DMS79 treated with DMSO at 0.1 percent for 48 hours (cell line): ENCODE data around the gene MINAR2.

Source experiments
- DNase-seq: peaks from one replicate; lab custom pipeline; 2025; lab: John Stamatoyannopoulos, UW

MINAR2 gene, protein sequence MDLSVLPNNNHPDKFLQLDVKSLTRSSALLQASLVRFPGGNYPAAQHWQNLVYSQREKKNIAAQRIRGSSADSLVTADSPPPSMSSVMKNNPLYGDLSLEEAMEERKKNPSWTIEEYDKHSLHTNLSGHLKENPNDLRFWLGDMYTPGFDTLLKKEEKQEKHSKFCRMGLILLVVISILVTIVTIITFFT

DNA sequence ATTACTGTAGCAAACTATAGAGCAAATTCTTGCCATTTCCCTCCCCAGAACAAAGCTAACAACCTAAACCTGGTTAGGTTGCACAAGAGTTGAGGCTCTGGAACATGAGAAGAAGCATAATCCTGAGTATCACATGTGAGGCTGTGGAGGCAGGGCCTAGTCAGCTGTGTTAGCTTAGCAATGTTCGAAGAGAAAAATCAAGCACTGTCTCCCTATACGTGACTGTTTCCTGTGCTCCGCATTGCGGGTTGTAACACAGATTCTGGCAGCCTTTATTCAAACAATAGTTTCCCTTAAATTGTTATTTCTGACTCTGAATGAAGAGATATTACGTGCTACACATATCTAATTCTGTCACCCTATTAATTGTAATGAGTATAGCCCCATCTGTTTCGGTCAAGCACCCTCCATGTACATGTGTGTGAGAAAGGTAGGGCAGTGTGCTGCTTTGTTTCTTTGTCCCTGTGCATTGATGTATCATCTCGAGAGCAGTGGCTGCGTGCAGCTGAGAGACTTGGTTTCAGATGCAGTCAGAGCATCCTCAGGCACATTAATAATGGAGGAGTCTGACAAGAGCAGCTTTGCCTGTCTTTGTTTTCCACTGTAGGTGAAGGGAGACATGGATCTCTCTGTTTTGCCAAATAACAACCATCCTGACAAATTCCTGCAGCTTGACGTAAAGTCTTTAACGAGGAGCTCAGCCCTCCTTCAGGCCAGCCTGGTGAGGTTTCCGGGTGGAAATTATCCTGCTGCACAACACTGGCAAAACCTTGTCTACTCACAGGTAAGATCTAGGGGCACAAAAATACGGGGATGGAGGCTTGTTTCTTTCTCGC lies at the start of gene MINAR2:
MINAR2 (plus strand) TSS at position 523 of the 836 bp plus-strand sequence; CDS start at position 620, 97 bp downstream.
- DNase-seq: no peak

DNA sequence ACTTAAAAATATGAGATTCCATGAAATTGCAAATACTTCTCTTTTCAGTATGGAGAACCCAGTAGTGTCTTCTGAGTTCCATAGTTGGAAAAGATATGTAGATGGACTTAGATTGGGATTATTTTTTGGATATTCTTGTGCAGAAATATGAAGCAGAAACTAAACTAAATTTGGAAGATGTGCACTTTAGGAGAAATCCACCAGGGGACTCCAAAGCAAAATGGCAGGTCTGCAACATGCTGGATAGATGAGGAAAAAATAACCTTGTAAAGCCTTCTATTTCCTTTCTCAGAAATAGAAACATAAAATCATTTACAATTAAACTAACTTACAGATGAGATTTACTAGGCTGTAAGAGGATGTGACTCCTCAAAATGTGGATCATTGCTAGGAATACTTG lies 49.2 kb upstream of the MINAR2 start:
- no peak for DNase-seq

DNA sequence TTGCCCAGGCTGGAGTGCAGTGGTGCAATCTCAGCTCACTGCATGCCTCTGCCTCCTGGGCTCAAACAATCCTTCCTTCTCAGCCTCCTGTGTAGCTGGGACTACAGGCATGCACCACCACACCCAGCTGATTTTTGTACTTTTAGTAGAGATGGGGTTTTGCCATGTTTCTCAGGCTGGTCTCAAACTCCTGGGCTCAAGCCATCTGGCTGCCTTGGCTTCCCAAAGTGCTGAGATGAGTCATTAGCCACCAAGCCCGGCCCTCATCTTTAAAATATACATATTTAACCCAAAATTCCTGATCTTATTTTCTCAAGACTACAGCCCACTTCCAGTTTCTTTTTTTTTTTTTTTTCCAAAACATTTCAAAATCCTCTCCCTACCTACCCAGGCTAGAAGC lies 31.7 kb upstream of the MINAR2 start:
- DNase-seq: no peak

DNA sequence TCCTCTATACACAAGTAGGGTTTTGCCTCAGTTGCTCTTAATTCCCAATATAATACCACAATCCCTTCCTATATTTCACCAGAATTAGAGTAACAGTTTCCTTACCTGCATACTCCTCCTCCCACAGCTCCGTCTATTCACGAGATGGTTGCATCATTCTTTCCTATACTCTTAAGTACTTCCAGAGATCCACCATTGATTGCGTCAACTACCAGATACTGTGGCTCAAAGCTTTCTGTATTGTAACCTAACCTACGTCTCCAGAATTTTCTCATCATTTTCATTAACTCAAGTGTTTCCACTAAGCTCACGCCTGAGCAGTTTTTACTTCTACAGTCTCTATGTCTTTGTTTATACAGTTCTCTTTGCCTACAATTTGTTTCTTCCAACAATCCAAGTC lies 31.2 kb upstream of the MINAR2 start:
- no peak for DNase-seq

DNA sequence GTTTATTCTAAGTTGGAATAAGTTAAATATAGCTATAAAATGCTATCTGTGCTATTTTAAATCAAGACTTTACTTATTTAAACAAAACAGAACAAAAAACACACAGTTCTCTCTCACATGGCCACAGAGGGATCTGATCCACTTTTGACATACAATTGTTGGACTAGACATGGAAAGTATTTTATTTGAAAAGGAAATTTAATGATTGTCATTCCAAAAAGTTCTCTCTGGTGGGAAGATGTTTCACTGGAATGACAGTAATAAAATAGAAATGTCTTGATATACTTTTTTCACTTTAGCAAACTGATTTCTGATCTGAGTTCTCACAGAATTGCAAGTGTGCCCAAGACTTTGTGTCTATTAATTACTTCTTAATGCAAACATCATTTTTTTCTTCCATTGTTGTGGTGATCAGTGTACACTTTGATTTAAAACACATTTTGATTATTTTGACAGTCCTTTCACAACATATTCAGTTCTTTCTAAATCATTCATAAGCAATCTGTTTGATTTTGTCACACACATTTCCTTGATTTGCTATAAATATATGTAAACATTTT lies 30.1 kb upstream of the MINAR2 start:
- no peak for DNase-seq

DNA sequence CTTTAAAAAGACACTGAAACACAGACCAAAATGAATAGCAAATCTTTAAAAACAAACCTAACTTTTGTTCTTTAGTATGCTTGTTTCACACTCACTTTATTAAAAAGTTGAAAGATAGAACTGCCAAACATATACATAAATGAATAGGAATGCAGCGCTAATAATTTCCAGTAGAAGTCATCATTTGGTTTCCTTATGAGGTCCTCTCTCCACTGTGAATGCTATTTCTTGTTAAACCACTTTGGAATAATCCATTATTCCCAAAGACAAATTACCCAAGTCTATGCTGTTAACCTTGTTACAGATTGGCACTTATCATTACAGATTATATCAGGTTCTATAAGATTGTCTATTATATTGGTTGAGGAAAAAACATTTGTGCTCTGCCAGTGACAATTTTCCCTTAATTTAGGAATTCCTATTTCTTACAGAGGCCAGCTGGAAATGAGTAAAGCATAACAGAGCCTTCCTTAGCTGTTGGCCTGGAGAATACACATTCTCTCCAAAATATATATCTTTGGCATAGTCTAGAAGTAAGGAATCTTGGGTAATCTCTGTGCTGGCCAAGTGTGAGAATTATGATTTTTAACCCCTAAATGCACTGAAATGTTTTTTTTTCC lies 29.3 kb upstream of the MINAR2 start:
- DNase-seq: no peak

DNA sequence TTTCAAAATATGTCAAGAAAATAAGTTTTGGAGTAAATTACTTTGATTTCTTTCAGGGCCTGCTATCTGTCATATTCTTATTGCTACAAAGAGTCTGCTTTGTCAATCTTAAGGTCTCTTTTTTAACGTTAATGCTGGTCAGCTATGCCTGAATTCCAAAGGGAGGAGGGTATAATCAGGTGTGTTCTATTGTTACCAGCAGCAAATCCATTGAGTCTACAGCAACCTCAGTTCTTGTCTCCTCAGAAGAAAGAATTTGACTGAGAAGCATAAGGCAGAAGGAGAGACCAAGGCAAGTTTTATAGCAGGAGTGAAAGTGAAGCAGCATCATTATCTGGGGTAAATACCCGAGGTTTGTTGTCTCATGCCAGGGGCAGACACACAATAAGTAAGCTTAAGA lies 23.7 kb upstream of the MINAR2 start:
- no peak for DNase-seq

DNA sequence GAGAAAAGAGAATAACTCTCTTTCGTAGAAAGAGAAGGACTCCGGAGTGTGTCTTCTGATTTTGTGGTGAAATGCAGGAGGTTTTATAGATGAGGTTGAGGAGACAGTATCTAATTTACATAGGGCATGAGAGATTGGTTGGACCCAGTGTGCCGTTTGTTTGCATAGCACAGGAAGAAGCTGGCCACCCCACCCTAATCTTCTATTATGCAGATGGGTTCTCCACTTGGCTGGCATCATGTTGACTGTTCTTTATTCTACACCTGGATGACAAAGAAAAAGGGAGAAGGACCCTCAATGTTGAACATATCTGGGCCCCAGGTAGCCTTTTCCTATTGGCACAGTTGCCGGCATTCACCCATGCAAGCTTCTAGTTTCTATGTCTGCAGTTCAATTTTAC lies 23.2 kb upstream of the MINAR2 start:
- DNase-seq: no peak

DNA sequence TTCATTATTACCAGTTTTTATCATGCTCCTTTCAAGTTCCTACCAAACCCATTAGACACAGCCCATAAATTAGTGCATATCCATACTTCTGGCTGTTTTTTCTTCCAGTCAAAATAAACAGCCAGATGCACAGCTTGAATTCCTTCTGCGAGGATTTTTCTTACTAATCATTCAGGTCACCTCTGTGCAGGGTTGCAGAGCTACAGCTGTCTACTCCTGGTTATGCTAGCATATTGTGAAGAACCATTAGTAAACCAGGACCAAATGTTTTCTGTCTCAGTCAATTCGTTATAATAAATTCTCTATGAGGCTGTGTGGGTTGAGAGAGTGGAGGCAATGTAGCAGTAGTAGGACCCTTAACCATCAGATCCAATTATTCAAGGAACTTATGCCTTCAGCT lies 8.1 kb upstream of the MINAR2 start:
- DNase-seq: no peak

DNA sequence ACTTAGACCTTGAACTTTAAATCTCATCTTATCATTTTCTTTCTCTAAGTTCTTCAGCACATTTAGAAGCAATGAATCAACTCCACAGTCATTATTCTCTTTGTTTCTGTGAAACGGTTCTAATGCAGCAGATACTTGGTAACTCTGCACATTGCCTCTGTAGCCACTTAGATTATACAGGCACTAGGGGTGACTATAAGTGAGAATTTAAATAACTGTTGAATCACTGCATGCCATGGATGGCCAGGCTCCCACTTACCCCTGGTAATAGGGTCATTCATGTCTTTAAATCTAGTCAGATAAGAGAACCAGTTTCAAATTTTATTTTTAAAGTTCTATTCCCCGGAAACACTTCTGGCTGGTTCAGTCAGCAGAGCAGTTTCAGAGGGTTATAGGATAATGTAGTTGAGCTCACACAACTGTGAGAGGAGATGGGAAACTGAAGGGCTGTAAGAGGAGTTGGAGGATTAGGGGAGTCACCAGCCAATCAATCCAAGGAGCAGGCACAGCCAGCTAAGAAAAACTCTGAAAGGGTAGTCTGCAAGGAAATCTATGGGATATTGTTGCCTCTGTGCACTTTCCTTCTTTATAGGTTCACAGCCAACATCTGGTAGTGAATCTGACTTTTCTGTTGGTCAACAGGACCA lies 4.2 kb upstream of the MINAR2 start:
- DNase-seq: no peak

DNA sequence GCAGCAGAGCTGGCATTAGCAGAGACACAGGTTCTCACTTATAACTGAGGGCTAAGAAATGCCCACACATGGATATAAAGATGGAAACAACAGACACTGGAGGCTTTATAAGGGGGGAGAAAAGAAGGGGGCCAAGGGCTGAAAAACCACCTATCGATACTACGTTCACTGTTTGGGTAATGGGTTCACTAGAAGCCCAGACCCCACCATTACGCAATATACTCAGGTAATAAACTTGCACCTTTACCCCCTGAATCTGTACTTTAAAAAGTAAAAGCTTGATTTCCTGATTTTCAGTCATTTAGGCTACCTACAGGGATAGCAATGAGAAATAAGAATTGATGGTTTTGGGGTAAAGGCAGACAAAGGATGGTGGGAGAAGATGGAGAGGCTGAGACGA lies 1.9 kb upstream of the MINAR2 start:
- no peak for DNase-seq

DNA sequence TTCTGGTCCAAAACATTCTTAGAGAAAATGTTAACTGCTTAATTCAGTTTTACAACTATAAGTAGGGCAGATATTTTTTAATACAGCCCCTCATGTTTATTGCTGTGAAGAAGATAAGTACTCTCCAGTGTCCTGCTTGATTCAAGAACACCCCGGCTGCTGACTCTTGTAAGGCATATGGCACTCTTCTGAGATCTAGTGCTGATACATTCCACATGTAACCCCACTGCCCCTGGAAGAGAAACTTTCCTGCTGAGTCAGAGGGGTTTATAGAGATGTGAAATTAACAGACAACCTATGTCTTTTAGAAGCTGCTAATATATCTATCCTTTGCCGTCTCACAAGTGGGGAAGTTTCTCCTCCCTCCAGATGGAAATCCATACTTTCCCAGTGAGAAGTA lies 1.0 kb upstream of the MINAR2 start:
- no peak for DNase-seq

DNA sequence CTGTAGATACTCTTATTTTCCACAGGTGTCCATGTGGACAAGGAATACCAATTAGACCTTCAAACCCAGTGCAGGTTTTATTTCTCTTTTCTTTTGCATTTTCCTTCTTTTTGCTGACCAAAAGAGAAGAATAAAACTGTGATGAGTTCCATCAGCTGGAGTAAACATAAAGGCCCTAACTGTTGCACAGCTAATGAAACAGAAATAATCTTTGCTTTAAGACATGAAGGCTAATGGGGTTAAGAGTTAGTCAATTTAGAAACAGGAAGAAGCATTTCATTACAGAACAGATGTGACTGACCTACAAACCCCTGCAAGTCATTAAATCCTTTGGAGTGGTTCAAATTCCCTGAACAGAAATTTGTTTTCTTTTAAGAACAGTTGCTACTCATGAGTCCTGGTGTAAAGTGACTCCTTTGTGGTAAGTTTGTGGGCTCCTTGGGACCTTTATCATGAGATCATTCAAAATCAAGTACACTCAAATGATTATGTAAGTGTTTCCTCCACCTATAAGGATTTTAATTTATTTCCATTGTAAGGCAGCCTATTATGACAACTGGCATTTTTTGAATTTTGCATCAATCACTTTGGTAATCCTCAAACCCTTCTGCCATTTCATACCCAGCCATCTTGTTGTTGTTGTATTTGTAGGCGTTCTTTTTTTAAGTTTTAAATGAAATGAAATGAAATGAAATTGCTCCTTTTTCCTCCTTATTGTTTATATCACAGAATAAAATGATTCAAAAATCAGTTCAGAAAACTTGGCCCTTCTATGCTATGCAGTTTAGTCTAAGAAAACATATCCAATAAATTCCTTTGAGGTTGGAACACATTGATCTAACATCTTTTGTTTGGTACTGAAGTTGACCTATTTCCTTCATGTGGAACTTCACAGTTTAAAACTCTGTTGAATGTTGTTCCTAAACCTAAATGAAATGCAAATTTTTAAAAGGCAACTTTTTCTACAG lies 1.3 kb downstream of the MINAR2 start:
- no peak for DNase-seq

DNA sequence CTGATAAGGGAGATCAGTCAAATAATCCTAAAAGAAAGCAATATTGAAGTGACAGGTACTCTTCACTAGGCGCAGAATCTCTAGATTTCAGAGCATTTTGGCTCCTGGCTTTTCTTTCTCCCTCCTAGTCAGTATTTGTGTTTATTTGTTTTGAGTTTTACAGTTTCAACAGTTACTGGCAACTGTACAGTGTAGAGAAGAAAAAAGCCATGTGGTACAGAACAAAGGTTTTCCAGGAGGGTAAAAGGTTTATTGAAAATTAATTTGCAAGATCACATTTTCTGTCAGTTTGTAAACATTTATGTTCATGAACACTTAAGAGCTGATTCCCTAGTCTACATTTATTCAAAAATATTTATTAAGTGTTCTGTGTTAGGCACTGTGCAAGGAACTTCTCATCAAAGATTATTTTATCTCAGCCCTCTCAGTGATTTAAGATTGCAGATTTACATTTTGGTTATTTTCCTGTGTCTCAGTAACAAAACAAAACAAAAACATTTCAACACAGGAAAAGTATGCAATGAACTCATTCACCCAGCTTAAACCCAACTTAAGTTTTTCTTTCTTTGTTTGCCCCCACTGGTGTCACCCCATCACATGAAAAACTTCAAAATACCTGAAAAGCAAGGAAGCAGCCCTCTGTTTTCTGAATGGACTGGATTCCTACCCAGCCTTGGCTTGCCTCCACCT lies 12.9 kb downstream of the MINAR2 start:
- DNase-seq: no peak

DNA sequence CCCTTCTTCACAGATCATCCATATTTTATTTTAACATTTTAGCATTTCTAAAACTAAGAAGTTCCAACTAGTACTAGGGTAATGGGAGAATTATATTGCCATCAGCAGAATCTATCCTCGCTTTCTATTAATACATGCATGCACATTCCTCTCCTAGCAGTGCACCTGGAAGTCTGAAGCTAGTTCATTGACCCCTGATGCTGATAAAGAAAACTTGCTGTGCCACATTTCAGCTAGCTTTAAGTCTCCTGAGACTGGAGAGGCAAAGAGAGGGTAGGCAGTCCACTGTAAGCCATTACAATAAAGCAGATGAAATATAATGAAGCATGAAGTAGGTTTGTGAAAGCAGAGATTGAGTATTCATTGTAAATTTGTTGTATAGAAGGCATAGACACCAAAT lies 15.8 kb downstream of the MINAR2 start:
- no peak for DNase-seq

DNA sequence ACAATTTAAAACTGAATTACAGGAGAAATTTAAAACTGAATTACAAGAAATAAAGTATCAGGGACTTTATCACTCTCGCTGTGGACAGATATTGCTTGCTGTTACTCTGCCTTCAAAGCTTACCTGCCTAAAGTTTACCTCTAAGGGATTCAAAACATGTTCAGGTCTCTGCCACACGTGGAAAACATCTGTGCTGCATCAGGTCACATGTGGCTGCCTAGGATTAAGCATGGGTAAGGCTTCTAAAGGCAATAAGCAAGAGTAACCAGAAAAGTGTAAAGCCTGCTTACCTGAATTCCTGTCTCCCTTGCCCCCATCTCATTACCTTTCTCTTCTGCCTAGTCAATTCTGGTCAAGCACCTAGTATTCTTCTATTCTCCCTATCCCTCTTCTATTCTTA lies 18.9 kb downstream of the MINAR2 start:
- no peak for DNase-seq

DNA sequence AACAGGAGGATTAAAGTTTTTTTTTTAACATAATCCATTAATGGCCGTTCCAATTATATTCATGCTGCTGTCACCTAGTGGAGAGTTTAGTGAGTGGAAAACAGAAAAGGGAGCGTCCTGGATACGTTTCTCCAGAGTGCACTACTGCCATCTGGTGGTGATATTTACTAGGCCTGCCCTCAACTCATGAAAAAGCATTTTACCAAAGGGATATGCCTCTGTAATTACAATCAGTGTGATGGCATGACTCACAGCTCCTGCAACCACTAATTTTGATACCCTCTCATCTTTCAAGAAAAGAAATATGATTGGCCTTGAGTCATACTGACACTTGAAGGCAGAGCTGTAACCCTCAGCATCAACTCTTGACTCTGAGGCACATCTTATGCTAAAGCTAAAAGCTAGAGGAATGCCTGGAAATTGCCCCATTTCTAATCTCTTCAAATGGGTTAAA lies 20.1 kb downstream of the MINAR2 start:
- peak; percentile 24 for DNase-seq

DNA sequence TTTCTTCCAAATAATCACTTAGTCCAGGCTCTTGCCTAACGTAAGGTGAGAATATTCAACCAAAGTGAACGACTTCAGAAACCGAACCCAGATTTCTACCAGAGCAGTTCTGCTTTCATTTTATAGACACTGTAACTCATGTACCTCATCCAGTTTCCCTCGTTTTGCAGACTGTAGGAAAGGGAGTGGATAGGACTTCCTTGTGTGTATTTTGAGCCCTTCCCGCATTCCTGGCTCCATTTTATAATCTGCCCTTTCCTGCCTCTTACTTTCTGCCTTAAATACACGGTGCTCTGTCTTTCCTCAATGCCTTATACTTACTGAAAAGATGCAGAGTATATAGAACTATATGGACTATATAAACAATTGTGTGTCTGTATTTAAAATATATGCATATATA lies 20.8 kb downstream of the MINAR2 start:
- no peak for DNase-seq

DNA sequence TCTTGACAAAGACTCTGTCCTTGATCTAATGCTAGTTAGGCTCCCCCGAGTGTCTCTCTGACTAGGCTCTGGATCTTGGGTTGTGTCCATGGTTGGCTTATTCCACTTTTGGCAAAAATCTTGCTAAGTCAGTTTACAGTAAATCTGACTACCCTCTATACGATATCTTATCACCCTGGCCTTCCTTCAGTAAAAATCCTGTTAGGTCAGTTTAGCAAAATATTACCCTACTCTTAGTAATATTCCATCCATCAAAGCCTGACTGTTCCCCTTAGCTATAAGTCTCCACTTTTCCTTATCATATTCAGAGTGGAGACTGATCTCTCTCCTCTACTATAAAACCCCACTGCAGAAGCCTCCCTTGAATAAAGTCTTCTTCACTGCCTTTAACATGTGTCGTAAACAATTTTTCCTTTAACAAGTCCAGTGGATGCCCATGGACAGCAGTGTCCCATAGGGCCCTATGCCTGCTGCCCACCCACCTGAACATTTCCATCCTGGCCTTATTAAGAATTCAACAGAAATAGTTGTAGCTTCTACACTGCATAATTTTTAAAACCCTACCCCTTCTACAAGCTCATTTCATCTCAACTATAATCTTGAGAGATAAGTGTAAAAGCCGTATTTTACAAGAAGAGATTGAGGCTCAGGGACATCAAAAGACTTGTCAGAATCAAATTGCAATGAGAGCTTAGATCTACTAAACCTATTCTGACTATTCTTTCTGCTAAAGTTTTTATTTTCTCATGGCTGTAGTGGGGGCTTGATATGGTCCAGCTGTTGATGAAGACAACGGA lies 22.3 kb downstream of the MINAR2 start:
- no peak for DNase-seq
